Measurements from ENCODE around the gene BCAS3.
"Not testable (repeated sequence)": the region's sequence is repeated elsewhere in the genome, so short reads cannot be mapped to it uniquely, and the experiment has no call there.

BCAS3 gene

GRCh38 chr17:60804831-60805230 is 127.2 kb downstream of the BCAS3 start:
- DNase-seq, result no peak

DNA sequence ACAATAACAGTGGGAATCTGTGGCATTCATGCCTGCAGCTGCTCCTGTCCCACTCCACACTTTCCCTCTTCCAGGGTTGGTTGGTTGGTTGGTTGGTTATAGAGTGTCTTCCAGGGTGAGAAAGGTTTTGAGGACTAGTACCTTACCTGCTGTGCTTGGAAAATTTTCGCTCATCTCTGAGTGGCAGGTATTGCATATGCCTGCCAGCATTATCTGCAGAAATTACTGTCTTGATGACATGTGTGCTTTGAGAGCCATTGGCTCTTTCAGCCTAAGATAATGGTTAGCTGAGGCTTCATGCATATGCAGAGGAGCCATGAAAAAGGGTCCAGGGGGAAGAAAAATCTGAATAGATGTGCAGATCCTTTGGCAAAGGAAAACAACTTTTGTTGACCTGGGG is 131.8 kb downstream of the BCAS3 start:
- DNase-seq, result no peak

DNA sequence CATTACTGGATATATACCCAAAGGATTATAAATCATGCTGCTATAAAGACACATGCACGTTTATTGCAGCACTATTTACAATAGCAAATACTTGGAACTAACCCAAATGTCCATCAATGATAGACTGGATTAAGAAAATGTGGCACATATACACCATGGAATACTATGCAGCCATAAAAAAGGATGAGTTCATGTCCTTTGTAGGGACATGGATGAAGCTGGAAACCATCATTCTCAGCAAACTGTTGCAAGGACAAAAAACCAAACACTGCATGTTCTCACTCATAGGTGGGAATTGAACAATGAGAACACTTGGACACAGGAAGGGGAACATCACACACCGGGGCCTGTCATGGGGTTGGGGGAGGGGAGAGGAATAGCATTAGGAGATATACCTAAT is 137.3 kb downstream of the BCAS3 start:
- not testable (repeated sequence) for DNase-seq

GRCh38 chr17:60817192-60817591 is 139.5 kb downstream of the BCAS3 start:
- DNase-seq, result no peak

DNA sequence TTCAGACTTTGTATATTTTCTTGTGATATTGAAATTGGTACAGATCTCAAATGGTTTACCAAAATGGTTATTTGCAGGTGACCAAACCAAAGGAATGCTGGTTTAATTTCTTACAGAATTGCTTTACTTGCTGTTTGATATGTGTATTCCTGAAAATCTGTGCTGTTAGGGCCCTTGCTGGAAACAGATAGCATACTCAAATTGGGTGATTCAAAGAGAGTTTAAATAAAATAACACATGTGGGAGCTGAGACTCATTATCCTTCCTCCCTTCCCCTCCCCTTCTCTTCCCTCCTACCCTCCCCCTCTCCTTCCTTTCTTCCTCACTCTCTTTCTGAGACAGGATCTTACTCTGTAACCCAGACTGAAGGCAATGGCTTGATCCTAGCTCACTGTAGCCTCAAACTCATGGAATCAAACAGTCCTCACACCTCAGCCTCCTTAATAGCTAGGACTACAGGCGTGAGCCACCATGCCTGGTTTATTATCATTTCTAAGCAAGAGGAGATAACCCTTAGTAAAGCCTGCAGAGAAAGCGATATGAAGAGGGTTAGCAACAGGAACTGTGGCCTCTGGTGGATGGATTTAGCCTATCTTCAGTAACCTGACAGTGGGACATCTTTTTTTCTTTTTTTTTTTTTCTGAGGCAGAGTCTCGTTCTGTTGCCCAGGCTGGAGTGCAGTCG is 141.9 kb downstream of the BCAS3 start:
- DNase-seq, result no peak

DNA sequence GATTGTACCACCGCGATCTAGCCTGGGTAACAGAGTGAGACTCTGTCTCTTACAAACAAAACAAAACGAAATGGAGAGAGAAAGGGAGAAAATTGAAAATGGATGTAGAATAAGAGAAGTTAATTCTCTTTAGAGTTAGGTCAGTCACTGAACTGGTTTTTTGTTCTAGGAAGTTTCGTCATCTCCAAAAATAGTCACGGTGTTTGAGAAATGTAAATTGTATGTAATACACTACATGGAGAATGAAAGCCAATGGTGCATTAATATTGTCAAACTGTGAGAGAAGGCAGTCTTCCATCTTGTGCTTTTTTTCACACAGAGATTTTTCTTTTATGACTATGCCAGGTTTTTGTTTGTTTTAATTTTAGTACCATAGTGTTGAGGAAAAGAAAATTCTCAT is 145.9 kb downstream of the BCAS3 start:
- no peak for DNase-seq

DNA sequence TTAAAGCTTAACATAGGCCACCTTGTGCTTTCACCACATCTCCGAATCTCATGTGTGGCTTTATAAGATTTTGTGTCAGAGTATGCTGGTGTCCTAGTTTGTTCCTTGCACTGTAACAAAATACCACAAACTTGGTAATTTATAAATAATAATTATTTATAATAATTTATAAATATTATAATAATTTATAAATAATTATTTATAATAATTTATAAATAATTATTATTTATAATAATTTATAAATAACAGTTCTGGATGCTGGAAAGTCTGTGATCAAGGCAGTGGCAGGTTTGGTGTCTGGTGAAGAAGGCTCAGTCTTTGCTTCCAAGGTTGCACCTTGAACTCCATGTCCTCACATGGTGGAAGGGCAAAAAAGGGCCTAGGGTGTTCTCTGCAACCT is 147.7 kb downstream of the BCAS3 start:
- DNase-seq, result no peak

GRCh38 chr17:60827943-60828342 is 150.3 kb downstream of the BCAS3 start:
- no peak for DNase-seq

GRCh38 chr17:60832151-60832585 is 154.5 kb downstream of the BCAS3 start:
- no peak for DNase-seq

GRCh38 chr17:60832631-60833030 is 155.0 kb downstream of the BCAS3 start:
- DNase-seq, result no peak

DNA sequence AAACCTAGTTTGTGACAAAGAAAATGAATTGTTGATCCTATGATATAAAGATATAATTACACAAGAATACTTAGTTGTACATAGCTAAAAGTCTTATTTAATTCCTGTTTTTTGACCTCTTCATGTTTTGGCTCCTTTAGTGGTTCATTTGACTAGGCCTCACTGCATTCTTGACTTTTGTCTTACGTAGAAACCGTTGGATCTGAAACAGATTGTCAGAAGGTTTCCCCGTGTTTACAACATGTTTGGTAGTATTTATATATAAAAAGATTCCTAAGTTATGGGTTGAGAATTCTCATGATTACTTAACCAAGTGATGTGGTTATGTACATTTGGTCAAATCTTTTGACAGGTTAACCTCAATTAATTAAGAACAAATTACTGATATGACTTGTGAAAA is 162.8 kb downstream of the BCAS3 start:
- DNase-seq, result no peak

DNA sequence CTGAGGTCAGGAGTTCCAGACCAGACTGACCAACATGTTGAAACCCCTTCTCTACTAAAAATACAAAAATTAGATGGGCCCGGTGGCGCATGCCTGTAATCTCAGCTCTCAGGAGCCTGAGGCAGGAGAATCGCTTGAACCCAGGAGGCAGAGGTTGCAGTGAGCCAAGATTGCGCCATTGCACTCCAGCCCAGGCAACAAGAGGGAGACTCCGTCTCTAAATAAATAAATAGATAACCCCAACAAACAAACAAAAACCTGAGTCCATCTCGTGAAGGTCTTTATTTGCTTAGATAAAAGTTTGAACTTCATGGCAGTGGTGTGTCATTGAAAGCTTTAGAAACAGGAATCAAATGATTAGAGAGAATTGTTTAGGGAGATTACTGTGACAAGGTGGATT is 167.4 kb downstream of the BCAS3 start:
- no peak for DNase-seq

GRCh38 chr17:60846175-60846574 is 168.5 kb downstream of the BCAS3 start:
- no peak for DNase-seq

DNA sequence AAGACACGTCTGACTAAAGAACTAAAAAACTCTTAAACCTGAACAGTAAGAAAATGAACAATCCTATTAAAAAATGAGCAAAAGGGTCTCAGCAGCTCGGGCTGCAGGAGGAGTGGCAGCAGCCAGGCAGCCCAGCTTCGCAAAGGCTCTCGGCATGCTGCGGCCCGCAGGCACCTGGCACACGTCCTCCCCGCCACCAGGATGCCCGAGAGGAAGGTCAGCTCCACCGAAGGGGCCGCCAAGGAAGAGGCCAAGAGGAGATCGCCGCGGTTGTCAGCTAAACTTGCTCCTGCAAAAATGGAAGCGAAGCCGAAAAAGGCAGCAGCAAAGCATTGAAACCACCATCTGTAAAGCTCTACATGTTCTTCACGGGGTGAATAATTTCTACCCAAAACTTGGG is 173.5 kb downstream of the BCAS3 start:
- DNase-seq, result no peak

- DNase-seq, result no peak
Measured at GRCh38 chr17:60857556-60858080, 180.0 kb downstream of the BCAS3 start.

GRCh38 chr17:60862482-60862881 is 184.8 kb downstream of the BCAS3 start:
- DNase-seq, result no peak

DNA sequence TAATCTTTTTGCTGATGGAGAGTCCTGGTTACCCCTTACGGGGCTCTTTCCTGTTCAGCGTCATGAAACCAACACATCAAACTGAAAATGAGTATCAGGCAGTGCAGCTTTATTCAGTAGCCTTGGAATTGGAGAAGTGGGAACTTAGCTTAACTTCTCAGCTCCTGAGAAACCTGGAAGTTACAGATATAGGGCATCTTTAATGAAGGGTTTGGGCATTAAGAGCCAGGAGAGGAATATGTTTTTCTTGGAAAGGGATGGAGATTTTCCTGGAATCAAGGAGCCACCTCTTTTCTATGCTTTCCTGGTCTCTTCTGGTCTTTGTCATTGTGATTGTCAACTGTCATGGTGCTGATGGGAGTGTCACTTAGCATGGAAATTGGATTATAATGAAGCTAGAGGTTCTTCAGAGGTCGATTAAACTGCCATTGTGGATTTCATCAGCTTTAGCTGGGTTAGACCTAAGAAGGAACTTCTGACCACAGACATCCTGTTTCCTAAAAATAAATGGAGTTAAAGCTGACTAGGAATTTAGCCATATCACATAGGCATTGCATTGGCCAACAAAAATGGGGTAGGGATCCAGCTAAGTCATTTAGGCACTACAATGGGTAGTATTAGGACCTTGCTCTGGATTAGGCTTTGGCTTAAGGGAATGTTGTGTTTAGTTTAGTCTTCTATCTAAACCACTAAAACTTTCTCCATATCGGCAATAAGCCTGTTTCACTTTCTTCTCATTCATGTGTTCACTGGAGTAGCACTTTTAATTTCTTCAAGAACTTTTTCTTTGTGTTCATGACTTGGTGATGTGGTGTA is 186.4 kb downstream of the BCAS3 start:
- no peak for DNase-seq

DNA sequence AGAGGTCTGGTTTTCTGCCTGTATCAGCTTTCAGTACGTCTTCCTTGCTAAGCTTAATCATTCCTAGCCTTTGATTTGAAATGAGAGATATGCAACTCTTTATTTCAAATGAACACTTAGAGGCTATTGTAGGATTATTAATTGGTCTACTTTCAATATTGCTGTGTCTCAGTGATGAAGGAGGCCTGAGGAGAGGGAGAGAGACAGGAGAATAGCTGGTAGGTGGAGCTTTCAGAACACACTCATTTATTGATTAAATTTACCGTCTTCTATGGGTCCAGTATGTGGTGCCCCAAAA is 187.0 kb downstream of the BCAS3 start:
- DNase-seq, result no peak

- no peak for DNase-seq
Measured at GRCh38 chr17:60874772-60875171, 197.1 kb downstream of the BCAS3 start.

DNA sequence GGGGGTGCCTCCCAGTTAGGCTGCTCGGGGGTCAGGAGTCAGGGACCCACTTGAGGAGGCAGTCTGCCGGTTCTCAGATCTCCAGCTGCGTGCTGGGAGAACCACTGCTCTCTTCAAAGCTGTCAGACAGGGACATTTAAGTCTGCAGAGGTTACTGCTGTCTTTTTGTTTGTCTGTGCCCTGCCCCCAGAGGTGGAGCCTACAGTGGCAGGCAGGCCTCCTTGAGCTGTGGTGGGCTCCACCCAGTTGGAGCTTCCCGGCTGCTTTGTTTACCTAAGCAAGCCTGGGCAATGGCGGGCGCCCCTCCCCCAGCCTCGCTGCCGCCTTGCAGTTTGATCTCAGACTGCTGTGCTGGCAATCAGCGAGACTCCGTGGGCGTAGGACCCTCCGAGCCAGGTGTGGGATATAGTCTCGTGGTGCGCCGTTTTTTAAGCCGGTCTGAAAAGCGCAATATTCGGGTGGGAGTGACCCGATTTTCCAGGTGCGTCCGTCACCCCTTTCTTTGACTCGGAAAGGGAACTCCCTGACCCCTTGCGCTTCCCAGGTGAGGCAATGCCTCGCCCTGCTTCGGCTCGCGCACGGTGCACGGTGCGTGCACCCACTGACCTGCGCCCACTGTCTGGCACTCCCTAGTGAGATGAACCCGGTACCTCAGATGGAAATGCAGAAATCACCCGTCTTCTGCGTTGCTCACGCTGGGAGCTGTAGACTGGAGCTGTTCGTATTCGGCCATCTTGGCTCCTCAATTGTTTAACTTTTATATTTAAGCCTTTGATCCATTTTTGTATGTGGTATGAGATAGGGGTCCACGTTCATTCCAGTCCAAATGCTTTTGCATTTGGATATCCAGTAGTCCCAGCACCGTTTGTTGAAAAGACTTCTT is 209.3 kb downstream of the BCAS3 start:
- not testable (repeated sequence) for DNase-seq

GRCh38 chr17:60887614-60888028 is 210.0 kb downstream of the BCAS3 start:
- no peak for DNase-seq

GRCh38 chr17:60888812-60889709 is 211.4 kb downstream of the BCAS3 start:
- DNase-seq, result no peak

Measured in CD4-positive, alpha-beta T cell treated with Interleukin-1 beta for 1 hour (primary cell).